A549 (cell line): Measurements from ENCODE around the gene NEURL1. TPM values are rescaled to one million over a fixed set of nuclear protein-coding genes. Genes with fewer than 3 reads are reported as not detected.
"Not testable (repeated sequence)": the region's sequence is repeated elsewhere in the genome, so short reads cannot be mapped to it uniquely, and the experiment has no call there.

Source experiments
- ATAC-seq, 2 experiments: fragments of 200-7000 bp in 1 of 2; fragments of >200 bp in 1 of 2; cut with Nextera tagmentation in 1 of 2; cut with Tn5 transposase in 1 of 2; 3 replicates each; pipeline versions ENCODE4 v1.8.0 to v1.9.1; 2018 to 2020; ENCODE audit warnings: mild to moderate bottlenecking in 1 of 2, moderate library complexity in 1 of 2
- CTCF ChIA-PET: fragments of 300-600 bp; sonication (Branson Sonifier 250); formaldehyde crosslinking; extraction: SDS; loops from one replicate; lab custom pipeline; 2021; ENCODE audit warnings: antibody characterized with exemption, inconsistent platforms; lab: Yijun Ruan, JAX
- POLR2A ChIA-PET: fragments of 350-600 bp; formaldehyde crosslinking; extraction: SDS; loops from one replicate; lab custom pipeline; 2021; ENCODE audit warnings: antibody characterized with exemption, inconsistent platforms; lab: Yijun Ruan, JAX
- DNase-seq, 2 experiments: peaks; one replicate each; pipeline versions ENCODE4 v3.0.0 to v3.0.0-alpha.2; 2011 to 2016; ENCODE audit warnings: low read depth in 1 of 2, low spot score in 1 of 2
- FAIRE-seq: peaks from 2 replicates; lab custom pipeline; 2011; peaks lifted over from hg19 to GRCh38; lab: Jason Lieb, UNC
- H3K27ac ChIP-seq, 2 experiments: fragments of >200 bp; sonication (Bioruptor Twin); formaldehyde crosslinking; 3 replicates each; pipeline ENCODE4 v1.5.1; 2016 to 2017
- H3K4me1 ChIP-seq: fragments of >200 bp; sonication (Bioruptor Twin); formaldehyde crosslinking; 3 replicates; pipeline ENCODE4 v1.6.1; 2016
- H3K4me2 ChIP-seq: fragments of >200 bp; sonication (Bioruptor Twin); formaldehyde crosslinking; 3 replicates; pipeline ENCODE4 v1.6.1; 2016
- H3K4me3 ChIP-seq: fragments of >200 bp; sonication (Bioruptor Twin); formaldehyde crosslinking; 3 replicates; pipeline ENCODE4 v1.5.1; 2016
- H3K9me3 ChIP-seq: fragments of >200 bp; sonication (Bioruptor Twin); formaldehyde crosslinking; 3 replicates; pipeline ENCODE4 v1.6.1; 2016
- ATOH8 ChIP-seq: fragments of 250-450 bp; sonication (Bioruptor Pico); IDR thresholded peaks from 2 replicates; pipeline ENCODE4 v1.5.0; 2020; ENCODE audit warnings: low read depth, mild to moderate bottlenecking, moderate library complexity
- EHF ChIP-seq: fragments of 250-450 bp; sonication (Bioruptor Pico); IDR thresholded peaks from 2 replicates; pipeline ENCODE4 v1.5.0; 2020; ENCODE audit warnings: mild to moderate bottlenecking
- EHMT2 ChIP-seq: fragments of 200-600 bp; sonication (generic); IDR thresholded peaks from 2 replicates; pipeline ENCODE4 v1.6.1; 2016; ENCODE audit warnings: antibody characterized with exemption, low read depth, mild to moderate bottlenecking, moderate library complexity
- EP300 ChIP-seq, 2 experiments: fragments of >200 bp; sonication (Bioruptor Twin); formaldehyde crosslinking; IDR thresholded peaks; 2 replicates in 1 of 2; 3 replicates in 1 of 2; pipeline ENCODE4 v1.6.1; 2016 to 2017
- FOSB ChIP-seq: fragments of 250-450 bp; sonication (Bioruptor Pico); IDR thresholded peaks from 2 replicates; pipeline ENCODE4 v1.5.0; 2020; ENCODE audit warnings: mild to moderate bottlenecking, moderate library complexity
- FOSL2 ChIP-seq, 2 experiments: fragments of 450-650 bp in 1 of 2; fragments of >200 bp in 1 of 2; sonication (Bioruptor Twin) in 1 of 2; formaldehyde crosslinking; IDR thresholded peaks; 2 replicates each; pipeline versions ENCODE4 v1.5.0 to v1.6.1; 2016 to 2020; ENCODE audit warnings: mild to moderate bottlenecking in 1 of 2, moderate library complexity in 1 of 2
- FOXS1 ChIP-seq: fragments of 250-450 bp; sonication (Bioruptor Pico); IDR thresholded peaks from 2 replicates; pipeline ENCODE4 v1.5.0; 2020; ENCODE audit warnings: mild to moderate bottlenecking, moderate library complexity
- HES2 ChIP-seq: fragments of >200 bp; sonication (Bioruptor Twin); formaldehyde crosslinking; IDR thresholded peaks from 2 replicates; pipeline ENCODE4 v1.6.1; 2016
- HEYL ChIP-seq: fragments of 250-450 bp; sonication (Bioruptor Pico); IDR thresholded peaks from 2 replicates; pipeline ENCODE4 v1.8.0; 2021; ENCODE audit warnings: mild to moderate bottlenecking, moderate library complexity
- HOXB13 ChIP-seq: fragments of 250-450 bp; sonication (Bioruptor Pico); IDR thresholded peaks from 2 replicates; pipeline ENCODE4 v1.5.0; 2020; ENCODE audit warnings: low read depth, mild to moderate bottlenecking, moderate library complexity
- HOXB5 ChIP-seq: fragments of 250-450 bp; sonication (Bioruptor Pico); IDR thresholded peaks from 2 replicates; pipeline ENCODE4 v1.5.0; 2020; ENCODE audit warnings: mild to moderate bottlenecking, moderate library complexity
- JUN ChIP-seq, 2 experiments: fragments of >200 bp; sonication (Bioruptor Twin); formaldehyde crosslinking; IDR thresholded peaks; 2 replicates in 1 of 2; 3 replicates in 1 of 2; pipeline ENCODE4 v1.6.1; 2016 to 2017
- JUNB ChIP-seq: fragments of >200 bp; sonication (Bioruptor Twin); formaldehyde crosslinking; IDR thresholded peaks from 2 replicates; pipeline ENCODE4 v1.6.1; 2016
- MAZ ChIP-seq: fragments of 150-350 bp; IDR thresholded peaks from 2 replicates; pipeline ENCODE4 v1.6.1; 2014; ENCODE audit warnings: antibody characterized with exemption, low read depth, low read length, borderline replicate concordance
- NFE2L2 ChIP-seq: fragments of 150-350 bp; conservative IDR thresholded peaks from 2 replicates; pipeline ENCODE4 v1.6.1; 2014; ENCODE audit warnings: low read length
- NR3C1 ChIP-seq: fragments of >200 bp; sonication (Bioruptor Twin); formaldehyde crosslinking; IDR thresholded peaks from 3 replicates; pipeline ENCODE4 v1.6.1; 2017
- RARB ChIP-seq: fragments of 250-450 bp; sonication (Bioruptor Pico); IDR thresholded peaks from 2 replicates; pipeline ENCODE4 v1.8.0; 2021; ENCODE audit warnings: mild to moderate bottlenecking, moderate library complexity
- ZSCAN20 ChIP-seq: fragments of 250-450 bp; sonication (Bioruptor Pico); IDR thresholded peaks from 2 replicates; pipeline ENCODE4 v1.8.0; 2022; ENCODE audit warnings: mild to moderate bottlenecking, moderate library complexity
- WGBS: methylation state at CpG from one replicate; pipeline ENCODE4 v1.1.6; 2017; ENCODE audit errors: missing lambda C conversion rate; 5-methylcytosine and 5-hydroxymethylcytosine counted together
- polyA plus RNA-seq, 4 experiments: library from polyadenylated mRNA; depleted of rRNA in 3 of 4; stranded (reverse); fragments of >200 nt; fragmentation: RNase III in 1 of 4; extraction: RNeasy Plus Mini Kit Qiagen cat#74134 plus additional on column Dnase treatment in 1 of 4; gene quantifications; 2 replicates in 3 of 4; 3 replicates in 1 of 4; pipeline ENCODE4 v1.2.3, GENCODE V29; 2011 to 2017
- TF ChIP-seq, protein P1 (sequence below): IDR thresholded peaks from 2 replicates; pipeline ENCODE4 v1.6.1; 2012; ENCODE audit warnings: low read depth, borderline replicate concordance
- TF ChIP-seq, protein P2 (sequence below): fragments of 450-650 bp; IDR thresholded peaks from 2 replicates; pipeline ENCODE4 v1.6.1; 2014; ENCODE audit warnings: antibody characterized with exemption

NEURL1 gene
- polyA plus RNA-seq, 2 of the 4 experiments (the other 2 are of a cell fraction) = 0.06 to 0.37 TPM

DNA sequence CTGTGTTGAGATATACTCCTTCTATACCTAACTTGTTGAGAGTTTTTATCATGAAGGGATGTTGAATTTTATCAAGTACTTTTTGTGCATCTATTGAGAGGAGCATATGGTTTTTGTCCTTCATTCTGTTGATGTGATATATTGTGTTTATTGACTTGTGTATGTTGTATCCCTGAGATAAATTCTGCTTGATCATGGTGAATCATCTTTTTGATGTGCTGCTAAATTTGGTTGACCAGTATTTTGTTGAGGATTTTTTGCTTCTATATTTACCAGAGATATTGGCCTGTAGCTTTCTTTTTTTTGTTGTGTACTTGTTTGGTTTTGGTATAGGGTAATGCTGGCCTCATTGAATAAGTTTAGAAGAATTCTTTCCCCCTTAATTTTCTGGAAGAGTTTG is 32.4 kb downstream of the NEURL1 start:
- H3K4me1 ChIP-seq = peaks cover 20% of the 10 kb centered on the region
- POLR2A ChIA-PET = interaction anchor here (0.6 kb wide), 1 partner anchor 17 kb away, joined by 4 read pairs; no protein-coding TSS in a partner anchor
- peak overlapping the region; percentile 25 to 59; a peak in 3 of 6 replicates for H3K27ac ChIP-seq
- no peak overlapping the region for H3K4me2 ChIP-seq
- ATAC-seq (no peak), FAIRE-seq (peak; percentile 32), DNase-seq (no peak)
- CTCF ChIA-PET = interaction anchor here (0.7 kb wide), 1 partner anchor 17 kb away, joined by 3 read pairs; no protein-coding TSS in a partner anchor
- no peaks in the 10 kb centered on the region for H3K9me3 ChIP-seq
- no peak for TF ChIP-seq FOSB (CRISPR knock-in tag)
- TF ChIP-seq ATOH8 (CRISPR knock-in tag) = no peak
- no peak for TF ChIP-seq HES2
- peak; percentile 57; the same call in 1 of the 2 replicates for TF ChIP-seq NFE2L2
- TF ChIP-seq HEYL = no peak
- no peak for TF ChIP-seq NR3C1
- TF ChIP-seq MAZ = no peak
- H3K4me3 ChIP-seq = no peak overlapping the region

- FAIRE-seq; H3K4me3 ChIP-seq; H3K9me3 ChIP-seq; POLR2A ChIA-PET; TF ChIP-seq FOSL2 (IDR thresholded peaks at IDR 0.05): not testable (repeated sequence)
- 11% methylated on average over 2 of the region's 2 CpGs for WGBS
- H3K4me2 ChIP-seq = 0 out of 3 replicates have a peak overlapping the region, but pooled peaks have one; percentile 20
- ATAC-seq (peak; percentile 54 to 75; a peak in 5 of 6 replicates), DNase-seq (peak in 1 of 2 experiments; percentile 62)
- peaks cover 20% of the 10 kb centered on the region for H3K4me1 ChIP-seq
- TF ChIP-seq JUN (IDR thresholded peaks at IDR 0.05) (peak in 1 of 2 experiments; percentile 26; a peak in 1 of 5 replicates), JUNB (0 out of 2 replicates have a peak, but pooled peaks have one; percentile 15), EHF (CRISPR knock-in tag) (peak; percentile 45; the same call in 1 of the 2 replicates), RARB (CRISPR knock-in tag) (peak; percentile 66; the same call in 1 of the 2 replicates), HEYL (peak; percentile 78; the same call in 1 of the 2 replicates), FOXS1 (CRISPR knock-in tag) (peak; percentile 87; the same call in 1 of the 2 replicates), EP300 (IDR thresholded peaks at IDR 0.05) (peak in 1 of 2 experiments; percentile 38; a peak in 1 of 5 replicates), ZSCAN20 (peak; percentile 97), ATOH8 (CRISPR knock-in tag) (peak; percentile 98), HOXB5 (peak; percentile 91; the same call in 1 of the 2 replicates), HOXB13 (CRISPR knock-in tag) (peak; percentile 93; the same call in 1 of the 2 replicates), FOSL2 (CRISPR knock-in tag; IDR thresholded peaks at IDR 0.05) (peak; percentile 74)
- CTCF ChIA-PET = interaction anchor here (1.0 to 1.2 kb wide), 2 partner anchors 15 to 65 kb away, joined by 4 to 5 read pairs; no protein-coding TSS in a partner anchor
- peak overlapping the region; percentile 58 to 59; a peak in 5 of 6 replicates for H3K27ac ChIP-seq
These were observed 34.0 kb downstream of the NEURL1 start for GRCh38 chr10:103527476-103527875.

- CTCF ChIA-PET = interaction anchor here (0.6 to 1.5 kb wide), 7 partner anchors 11 to 64 kb away, joined by 3 to 5 read pairs (median 3); no protein-coding TSS in a partner anchor
- Histone ChIP-seq H3K27ac (peak overlapping the region in 1 of 2 experiments; percentile 59; a peak in 1 of 6 replicates), H3K4me2 (no peak overlapping the region)
These were observed 35.0 kb downstream of the NEURL1 start for GRCh38 chr10:103528549-103528948.

More at GRCh38 chr10:103528549-103528948, 35.0 kb downstream of the NEURL1 start:
- ATAC-seq (no peak), FAIRE-seq (no peak), DNase-seq (no peak)
- H3K4me1 ChIP-seq = peaks cover 20% of the 10 kb centered on the region
- no peaks in the 10 kb centered on the region for H3K9me3 ChIP-seq
- H3K4me3 ChIP-seq = no peak overlapping the region
- TF ChIP-seq, protein P1, sequence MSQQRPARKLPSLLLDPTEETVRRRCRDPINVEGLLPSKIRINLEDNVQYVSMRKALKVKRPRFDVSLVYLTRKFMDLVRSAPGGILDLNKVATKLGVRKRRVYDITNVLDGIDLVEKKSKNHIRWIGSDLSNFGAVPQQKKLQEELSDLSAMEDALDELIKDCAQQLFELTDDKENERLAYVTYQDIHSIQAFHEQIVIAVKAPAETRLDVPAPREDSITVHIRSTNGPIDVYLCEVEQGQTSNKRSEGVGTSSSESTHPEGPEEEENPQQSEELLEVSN = no peak
- no peak for TF ChIP-seq EHMT2
- TF ChIP-seq, protein P2, sequence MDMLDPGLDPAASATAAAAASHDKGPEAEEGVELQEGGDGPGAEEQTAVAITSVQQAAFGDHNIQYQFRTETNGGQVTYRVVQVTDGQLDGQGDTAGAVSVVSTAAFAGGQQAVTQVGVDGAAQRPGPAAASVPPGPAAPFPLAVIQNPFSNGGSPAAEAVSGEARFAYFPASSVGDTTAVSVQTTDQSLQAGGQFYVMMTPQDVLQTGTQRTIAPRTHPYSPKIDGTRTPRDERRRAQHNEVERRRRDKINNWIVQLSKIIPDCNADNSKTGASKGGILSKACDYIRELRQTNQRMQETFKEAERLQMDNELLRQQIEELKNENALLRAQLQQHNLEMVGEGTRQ = no peak
- TF ChIP-seq, all 56 proteins: peak for 0
- POLR2A ChIA-PET = no interaction called here
